Hindlimb muscle (tissue), 1 donor: ENCODE results near the gene MYH2. TPM values are rescaled to one million over a fixed set of nuclear protein-coding genes. Genes with fewer than 3 reads are reported as not detected.

Experiments
- DNase-seq: peaks from one replicate; pipeline ENCODE4 v3.0.0-alpha.2; 2013
- polyA plus RNA-seq: library from polyadenylated mRNA; unstranded; fragments of 120-200 nt; gene quantifications from one replicate; pipeline ENCODE4 v1.2.1, GENCODE V29; 2013; ENCODE audit not compliant: insufficient read length

The MYH2 gene
- polyA plus RNA-seq, 1 donor = 48.2 TPM

GRCh38 chr17:10516065-10516464 lies 33.4 kb downstream of the MYH2 start:
- no peak for DNase-seq

- no peak for DNase-seq
Observed at GRCh38 chr17:10513299-10514067, 36.0 kb downstream of the MYH2 start.

GRCh38 chr17:10512856-10513255 lies 36.6 kb downstream of the MYH2 start:
- DNase-seq = no peak

- DNase-seq = no peak
Observed at GRCh38 chr17:10499950-10500349, 49.5 kb downstream of the MYH2 start.

- no peak for DNase-seq
Observed at GRCh38 chr17:10492004-10492403, 57.5 kb downstream of the MYH2 start.

GRCh38 chr17:10482252-10482651 lies 67.2 kb downstream of the MYH2 start:
- no peak for DNase-seq

- DNase-seq = no peak
Observed at GRCh38 chr17:10477701-10478100, 71.8 kb downstream of the MYH2 start.

GRCh38 chr17:10474536-10474935 lies 74.9 kb downstream of the MYH2 start:
- DNase-seq = no peak

- DNase-seq = no peak
Observed at GRCh38 chr17:10471858-10472257, 77.6 kb downstream of the MYH2 start.

Other genes with a start within 250 kb of the MYH2 start
- 0.52 TPM for gene MYH13, start 176.7 kb downstream of the MYH2 start, polyA plus RNA-seq
- gene MYH8, start 127.7 kb downstream of the MYH2 start, polyA plus RNA-seq = 3,387 TPM
- 0.58 TPM for gene MYH4, start 80.1 kb downstream of the MYH2 start, polyA plus RNA-seq
- gene MYH1, start 31.1 kb downstream of the MYH2 start, polyA plus RNA-seq = 38.7 TPM
- gene MYH3, start 107.7 kb upstream of the MYH2 start, polyA plus RNA-seq = 16,698 TPM
- 26.0 TPM for gene SCO1, start 147.9 kb upstream of the MYH2 start, polyA plus RNA-seq
- gene ADPRM, start 147.9 kb upstream of the MYH2 start, polyA plus RNA-seq = 18.2 TPM
- 11.3 TPM for gene TMEM220, start 180.4 kb upstream of the MYH2 start, polyA plus RNA-seq